Keratinocyte (primary cell): Measurements from ENCODE around the gene CRYBA2. TPM values are rescaled to one million over a fixed set of nuclear protein-coding genes. Genes with fewer than 3 reads are reported as not detected.

Experiments used
- DNase-seq: peaks from one replicate; pipeline ENCODE4 v3.0.0-alpha.2; 2011; ENCODE audit warnings: low read depth, missing footprints, low spot score
- FAIRE-seq: peaks from 2 replicates; lab custom pipeline; 2011; peaks lifted over from hg19 to GRCh38; lab: Jason Lieb, UNC
- H2AFZ ChIP-seq: 2 replicates; pipeline ENCODE4 v1.6.0; 2012; ENCODE audit warnings: low read length, control low read depth, inconsistent platforms; ENCODE audit not compliant: control insufficient read depth
- H3K27ac ChIP-seq: 2 replicates; pipeline ENCODE4 v1.5.1; 2011; ENCODE audit warnings: low read length; ENCODE audit not compliant: control insufficient read depth, insufficient read depth
- H3K27me3 ChIP-seq: 3 replicates; pipeline ENCODE4 v1.6.0; 2011; ENCODE audit warnings: low read length; ENCODE audit not compliant: control insufficient read depth, insufficient read depth; ENCODE audit errors: extremely low read depth
- H3K36me3 ChIP-seq, 2 experiments: 2 replicates in 1 of 2; 3 replicates in 1 of 2; pipeline ENCODE4 v1.5.1; 2011; ENCODE audit warnings: low read length in 2 of 2, mild to moderate bottlenecking in 1 of 2; ENCODE audit not compliant: control insufficient read depth in 2 of 2, insufficient read depth in 2 of 2; ENCODE audit errors: extremely low read depth in 1 of 2
- H3K4me1 ChIP-seq: 3 replicates; pipeline ENCODE4 v1.5.1; 2011; ENCODE audit warnings: low read length; ENCODE audit not compliant: control insufficient read depth, insufficient read depth; ENCODE audit errors: extremely low read depth
- H3K4me2 ChIP-seq: 3 replicates; pipeline ENCODE4 v1.6.0; 2011; ENCODE audit warnings: low read depth, low read length; ENCODE audit not compliant: control insufficient read depth, insufficient read depth; ENCODE audit errors: extremely low read depth
- H3K4me3 ChIP-seq, 3 experiments: fragments of 200-600 bp in 1 of 3; sonication (generic) in 1 of 3; 2 replicates in 2 of 3; 3 replicates in 1 of 3; pipeline ENCODE4 v1.5.1; 2011 to 2016; ENCODE audit warnings: low read length in 3 of 3, mild to moderate bottlenecking in 3 of 3, control low read depth in 2 of 3, inconsistent platforms in 1 of 3, low read depth in 1 of 3, mixed read lengths in 1 of 3, mixed run types in 1 of 3, moderate library complexity in 1 of 3; ENCODE audit not compliant: control insufficient read depth in 2 of 3, insufficient read depth in 2 of 3; ENCODE audit errors: extremely low read depth in 1 of 3
- H3K79me2 ChIP-seq: 2 replicates; pipeline ENCODE4 v1.6.0; 2012; ENCODE audit warnings: low read length; ENCODE audit not compliant: control insufficient read depth, insufficient read depth
- H3K9ac ChIP-seq: 3 replicates; pipeline ENCODE4 v1.6.0; 2011; ENCODE audit warnings: low read length; ENCODE audit not compliant: control insufficient read depth, insufficient read depth; ENCODE audit errors: extremely low read depth
- H3K9me1 ChIP-seq: 3 replicates; pipeline ENCODE4 v1.6.0; 2011; ENCODE audit warnings: low read length; ENCODE audit not compliant: control insufficient read depth, insufficient read depth; ENCODE audit errors: extremely low read depth
- H3K9me3 ChIP-seq: 2 replicates; pipeline ENCODE4 v1.5.1; 2012; ENCODE audit warnings: low read depth, low read length; ENCODE audit not compliant: control insufficient read depth
- H4K20me1 ChIP-seq: 3 replicates; pipeline ENCODE4 v1.6.0; 2011; ENCODE audit warnings: low read length; ENCODE audit not compliant: control insufficient read depth, insufficient read depth; ENCODE audit errors: extremely low read depth
- CTCF ChIP-seq, 3 experiments: IDR thresholded peaks in 1 of 3; conservative IDR thresholded peaks in 1 of 3; optimal IDR thresholded peaks in 1 of 3; 2 replicates in 2 of 3; 3 replicates in 1 of 3; pipeline versions ENCODE3 to v1.5.1; 2011; ENCODE audit warnings: low read length in 3 of 3, mild to moderate bottlenecking in 3 of 3, moderate library complexity in 2 of 3, control low read depth in 1 of 3, inconsistent platforms in 1 of 3; ENCODE audit not compliant: insufficient read depth in 2 of 3; ENCODE audit errors: extremely low read depth in 1 of 3
- EZH2 ChIP-seq: IDR thresholded peaks from one replicate; pipeline ENCODE4 v1.6.1; 2012; ENCODE audit warnings: inconsistent platforms, mild to moderate bottlenecking, low read length, moderate library complexity
- dilution Hi-C: fragments of 300-500 bp; cut with MboI; formaldehyde crosslinking; loops from one replicate; pipeline ENCODE4 v1.7.0; 2020; ENCODE audit warnings: low sequenced_read_pairs; ENCODE audit not compliant: extremely low pct_ligation_motif_present
- polyA plus RNA-seq, 5 experiments: library from polyadenylated mRNA; depleted of rRNA in 3 of 5; stranded (reverse) in 3 of 5; stranded (forward) in 1 of 5; unstranded in 1 of 5; fragments of >200 nt; gene quantifications; 1 replicate in 1 of 5; 2 replicates in 3 of 5; 3 replicates in 1 of 5; pipeline versions ENCODE4 v1.2.1 to v1.2.3, GENCODE V29; 2011 to 2012; ENCODE audit warnings: missing spikeins in 2 of 5, low read depth in 1 of 5, low replicate concordance in 1 of 5

CRYBA2 gene
- polyA plus RNA-seq, 1 donor (not counting 4 experiments of a cell fraction or from before 2014, with no cell fraction given), result not detected

GRCh38 chr2:218997731-218998130 lies 4.5 kb upstream of the CRYBA2 start:
- Histone ChIP-seq H3K9ac (no peak overlapping the region), H3K4me1 (peaks cover 21% of the 10 kb centered on the region), H3K9me3 (no peaks in the 10 kb centered on the region), H3K4me2 (no peak overlapping the region), H3K27me3 (peaks cover 85% of the 10 kb centered on the region), H3K9me1 (no peaks in the 10 kb centered on the region), H3K36me3 (no peaks in the 10 kb centered on the region), H2AFZ (no peak overlapping the region), H4K20me1 (peaks cover 4% of the 10 kb centered on the region), H3K79me2 (no peaks in the 10 kb centered on the region), H3K27ac (no peak overlapping the region), H3K4me3 (no peak overlapping the region)
- DNase-seq (no peak), FAIRE-seq (no peak)
- dilution Hi-C loops, result no loop called here
- TF ChIP-seq CTCF (optimal IDR thresholded peaks at IDR 0.05 in 1 of 3, IDR thresholded peaks at IDR 0.05 in 1 of 3, conservative IDR thresholded peaks at IDR 0.05 in 1 of 3; ENCODE audit: extremely low read depth in 1 of 3, insufficient read depth in 2 of 3, low read length in 3 of 3) (no peak), EZH2 (no peak)

GRCh38 chr2:218996937-218997336 lies 3.7 kb upstream of the CRYBA2 start:
- no peak for FAIRE-seq
- no peak overlapping the region for H3K27ac ChIP-seq
- no peaks in the 10 kb centered on the region for H3K36me3 ChIP-seq
- no peaks in the 10 kb centered on the region for H3K79me2 ChIP-seq
- dilution Hi-C loops, result no loop called here
- no peak overlapping the region for H2AFZ ChIP-seq
- peaks cover 85% of the 10 kb centered on the region for H3K27me3 ChIP-seq
- no peak overlapping the region for H3K9ac ChIP-seq
- TF ChIP-seq CTCF (optimal IDR thresholded peaks at IDR 0.05 in 1 of 3, IDR thresholded peaks at IDR 0.05 in 1 of 3, conservative IDR thresholded peaks at IDR 0.05 in 1 of 3; ENCODE audit: extremely low read depth in 1 of 3, insufficient read depth in 2 of 3, low read length in 3 of 3) (no peak), EZH2 (no peak)
- no peak overlapping the region for H3K4me3 ChIP-seq
- no peaks in the 10 kb centered on the region for H3K9me1 ChIP-seq
- peaks cover 14% of the 10 kb centered on the region for H3K4me1 ChIP-seq
- H4K20me1 ChIP-seq, result peaks cover 4% of the 10 kb centered on the region
- no peak for DNase-seq
- no peak overlapping the region for H3K4me2 ChIP-seq
- H3K9me3 ChIP-seq, result no peaks in the 10 kb centered on the region
